ENCODE measurements around the gene SH3PXD2A. TPM values are rescaled to one million over a fixed set of nuclear protein-coding genes. Genes with fewer than 3 reads are reported as not detected.

SH3PXD2A gene
- total and polyA plus RNA-seq, 10 of the 15 experiments (the other 5 are each of a cell fraction or from before 2014, with no cell fraction given), result 0.63 to 14.0 (median 4.4) TPM

DNA sequence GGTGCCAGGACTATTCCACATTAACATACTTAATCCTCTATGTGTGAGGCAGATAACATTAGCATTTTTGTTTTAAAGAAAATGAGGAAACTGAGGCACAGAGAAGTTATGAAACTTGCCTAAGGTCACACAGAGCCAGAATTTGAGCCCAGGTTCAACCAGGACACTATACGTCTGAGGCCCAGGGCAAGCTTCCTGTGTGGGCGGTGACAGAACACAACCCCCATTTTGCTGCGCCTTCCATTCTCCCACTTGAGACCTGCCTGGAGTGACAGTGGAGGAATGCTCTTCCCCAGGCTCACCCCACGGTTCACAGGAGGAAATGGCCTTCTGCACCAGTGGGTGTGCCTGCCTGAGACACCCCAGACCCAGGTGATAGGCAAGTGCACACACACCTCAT is 164.1 kb downstream of the SH3PXD2A start (continued):
- TF ChIP-seq, protein P1, sequence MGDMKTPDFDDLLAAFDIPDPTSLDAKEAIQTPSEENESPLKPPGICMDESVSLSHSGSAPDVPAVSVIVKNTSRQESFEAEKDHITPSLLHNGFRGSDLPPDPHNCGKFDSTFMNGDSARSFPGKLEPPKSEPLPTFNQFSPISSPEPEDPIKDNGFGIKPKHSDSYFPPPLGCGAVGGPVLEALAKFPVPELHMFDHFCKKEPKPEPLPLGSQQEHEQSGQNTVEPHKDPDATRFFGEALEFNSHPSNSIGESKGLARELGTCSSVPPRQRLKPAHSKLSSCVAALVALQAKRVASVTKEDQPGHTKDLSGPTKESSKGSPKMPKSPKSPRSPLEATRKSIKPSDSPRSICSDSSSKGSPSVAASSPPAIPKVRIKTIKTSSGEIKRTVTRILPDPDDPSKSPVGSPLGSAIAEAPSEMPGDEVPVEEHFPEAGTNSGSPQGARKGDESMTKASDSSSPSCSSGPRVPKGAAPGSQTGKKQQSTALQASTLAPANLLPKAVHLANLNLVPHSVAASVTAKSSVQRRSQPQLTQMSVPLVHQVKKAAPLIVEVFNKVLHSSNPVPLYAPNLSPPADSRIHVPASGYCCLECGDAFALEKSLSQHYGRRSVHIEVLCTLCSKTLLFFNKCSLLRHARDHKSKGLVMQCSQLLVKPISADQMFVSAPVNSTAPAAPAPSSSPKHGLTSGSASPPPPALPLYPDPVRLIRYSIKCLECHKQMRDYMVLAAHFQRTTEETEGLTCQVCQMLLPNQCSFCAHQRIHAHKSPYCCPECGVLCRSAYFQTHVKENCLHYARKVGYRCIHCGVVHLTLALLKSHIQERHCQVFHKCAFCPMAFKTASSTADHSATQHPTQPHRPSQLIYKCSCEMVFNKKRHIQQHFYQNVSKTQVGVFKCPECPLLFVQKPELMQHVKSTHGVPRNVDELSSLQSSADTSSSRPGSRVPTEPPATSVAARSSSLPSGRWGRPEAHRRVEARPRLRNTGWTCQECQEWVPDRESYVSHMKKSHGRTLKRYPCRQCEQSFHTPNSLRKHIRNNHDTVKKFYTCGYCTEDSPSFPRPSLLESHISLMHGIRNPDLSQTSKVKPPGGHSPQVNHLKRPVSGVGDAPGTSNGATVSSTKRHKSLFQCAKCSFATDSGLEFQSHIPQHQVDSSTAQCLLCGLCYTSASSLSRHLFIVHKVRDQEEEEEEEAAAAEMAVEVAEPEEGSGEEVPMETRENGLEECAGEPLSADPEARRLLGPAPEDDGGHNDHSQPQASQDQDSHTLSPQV (IDR thresholded peaks at IDR 0.05), result no peak
- TF ChIP-seq TARDBP (IDR thresholded peaks at IDR 0.05; ENCODE audit: borderline replicate concordance) (no peak), MTA3 (IDR thresholded peaks at IDR 0.05; ENCODE audit: borderline replicate concordance, low read length) (peak; percentile 57; the same call in 1 of the 2 replicates), MEF2A (IDR thresholded peaks at IDR 0.05; ENCODE audit: insufficient read depth, low read depth, low read length) (no peak), NFYB (IDR thresholded peaks at IDR 0.05; ENCODE audit: insufficient read depth, low read depth, low read length) (no peak)
- TF ChIP-seq, protein P2, sequence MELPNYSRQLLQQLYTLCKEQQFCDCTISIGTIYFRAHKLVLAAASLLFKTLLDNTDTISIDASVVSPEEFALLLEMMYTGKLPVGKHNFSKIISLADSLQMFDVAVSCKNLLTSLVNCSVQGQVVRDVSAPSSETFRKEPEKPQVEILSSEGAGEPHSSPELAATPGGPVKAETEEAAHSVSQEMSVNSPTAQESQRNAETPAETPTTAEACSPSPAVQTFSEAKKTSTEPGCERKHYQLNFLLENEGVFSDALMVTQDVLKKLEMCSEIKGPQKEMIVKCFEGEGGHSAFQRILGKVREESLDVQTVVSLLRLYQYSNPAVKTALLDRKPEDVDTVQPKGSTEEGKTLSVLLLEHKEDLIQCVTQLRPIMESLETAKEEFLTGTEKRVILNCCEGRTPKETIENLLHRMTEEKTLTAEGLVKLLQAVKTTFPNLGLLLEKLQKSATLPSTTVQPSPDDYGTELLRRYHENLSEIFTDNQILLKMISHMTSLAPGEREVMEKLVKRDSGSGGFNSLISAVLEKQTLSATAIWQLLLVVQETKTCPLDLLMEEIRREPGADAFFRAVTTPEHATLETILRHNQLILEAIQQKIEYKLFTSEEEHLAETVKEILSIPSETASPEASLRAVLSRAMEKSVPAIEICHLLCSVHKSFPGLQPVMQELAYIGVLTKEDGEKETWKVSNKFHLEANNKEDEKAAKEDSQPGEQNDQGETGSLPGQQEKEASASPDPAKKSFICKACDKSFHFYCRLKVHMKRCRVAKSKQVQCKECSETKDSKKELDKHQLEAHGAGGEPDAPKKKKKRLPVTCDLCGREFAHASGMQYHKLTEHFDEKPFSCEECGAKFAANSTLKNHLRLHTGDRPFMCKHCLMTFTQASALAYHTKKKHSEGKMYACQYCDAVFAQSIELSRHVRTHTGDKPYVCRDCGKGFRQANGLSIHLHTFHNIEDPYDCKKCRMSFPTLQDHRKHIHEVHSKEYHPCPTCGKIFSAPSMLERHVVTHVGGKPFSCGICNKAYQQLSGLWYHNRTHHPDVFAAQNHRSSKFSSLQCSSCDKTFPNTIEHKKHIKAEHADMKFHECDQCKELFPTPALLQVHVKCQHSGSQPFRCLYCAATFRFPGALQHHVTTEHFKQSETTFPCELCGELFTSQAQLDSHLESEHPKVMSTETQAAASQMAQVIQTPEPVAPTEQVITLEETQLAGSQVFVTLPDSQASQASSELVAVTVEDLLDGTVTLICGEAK (IDR thresholded peaks at IDR 0.05; ENCODE audit: borderline replicate concordance), result no peak
- TF ChIP-seq, protein P3, sequence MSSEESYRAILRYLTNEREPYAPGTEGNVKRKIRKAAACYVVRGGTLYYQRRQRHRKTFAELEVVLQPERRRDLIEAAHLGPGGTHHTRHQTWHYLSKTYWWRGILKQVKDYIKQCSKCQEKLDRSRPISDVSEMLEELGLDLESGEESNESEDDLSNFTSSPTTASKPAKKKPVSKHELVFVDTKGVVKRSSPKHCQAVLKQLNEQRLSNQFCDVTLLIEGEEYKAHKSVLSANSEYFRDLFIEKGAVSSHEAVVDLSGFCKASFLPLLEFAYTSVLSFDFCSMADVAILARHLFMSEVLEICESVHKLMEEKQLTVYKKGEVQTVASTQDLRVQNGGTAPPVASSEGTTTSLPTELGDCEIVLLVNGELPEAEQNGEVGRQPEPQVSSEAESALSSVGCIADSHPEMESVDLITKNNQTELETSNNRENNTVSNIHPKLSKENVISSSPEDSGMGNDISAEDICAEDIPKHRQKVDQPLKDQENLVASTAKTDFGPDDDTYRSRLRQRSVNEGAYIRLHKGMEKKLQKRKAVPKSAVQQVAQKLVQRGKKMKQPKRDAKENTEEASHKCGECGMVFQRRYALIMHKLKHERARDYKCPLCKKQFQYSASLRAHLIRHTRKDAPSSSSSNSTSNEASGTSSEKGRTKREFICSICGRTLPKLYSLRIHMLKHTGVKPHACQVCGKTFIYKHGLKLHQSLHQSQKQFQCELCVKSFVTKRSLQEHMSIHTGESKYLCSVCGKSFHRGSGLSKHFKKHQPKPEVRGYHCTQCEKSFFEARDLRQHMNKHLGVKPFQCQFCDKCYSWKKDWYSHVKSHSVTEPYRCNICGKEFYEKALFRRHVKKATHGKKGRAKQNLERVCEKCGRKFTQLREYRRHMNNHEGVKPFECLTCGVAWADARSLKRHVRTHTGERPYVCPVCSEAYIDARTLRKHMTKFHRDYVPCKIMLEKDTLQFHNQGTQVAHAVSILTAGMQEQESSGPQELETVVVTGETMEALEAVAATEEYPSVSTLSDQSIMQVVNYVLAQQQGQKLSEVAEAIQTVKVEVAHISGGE (CRISPR knock-in tag; IDR thresholded peaks at IDR 0.05), result no peak
- TF ChIP-seq, protein P4, sequence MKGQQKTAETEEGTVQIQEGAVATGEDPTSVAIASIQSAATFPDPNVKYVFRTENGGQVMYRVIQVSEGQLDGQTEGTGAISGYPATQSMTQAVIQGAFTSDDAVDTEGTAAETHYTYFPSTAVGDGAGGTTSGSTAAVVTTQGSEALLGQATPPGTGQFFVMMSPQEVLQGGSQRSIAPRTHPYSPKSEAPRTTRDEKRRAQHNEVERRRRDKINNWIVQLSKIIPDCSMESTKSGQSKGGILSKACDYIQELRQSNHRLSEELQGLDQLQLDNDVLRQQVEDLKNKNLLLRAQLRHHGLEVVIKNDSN (IDR thresholded peaks at IDR 0.05; ENCODE audit: borderline replicate concordance, extremely low read length, insufficient read depth, low read depth, low read length), result no peak

Data from GM12878 (cell line).